Measurements from ENCODE around the gene EHF.

The EHF gene

DNA sequence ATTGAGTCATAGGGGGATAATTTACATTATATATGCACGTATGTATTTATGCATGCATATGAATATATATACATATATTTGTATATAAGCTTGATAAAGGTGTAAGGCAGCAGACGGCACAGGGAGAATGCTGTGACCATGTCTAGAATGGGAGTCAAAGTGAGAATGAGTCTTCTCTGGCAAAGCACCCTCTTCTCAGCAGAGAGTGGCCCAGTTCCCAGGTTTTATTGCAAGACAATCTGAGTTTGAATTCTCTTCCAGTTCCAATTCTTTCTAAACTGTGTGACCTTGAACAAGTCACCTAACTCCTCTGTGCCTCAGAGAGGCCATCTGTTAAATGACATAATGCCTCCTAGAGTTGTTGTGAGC, 13.8 kb downstream of the EHF start:
- DNase-seq (ENCODE audit: extremely low spot score), result no peak
- ChIA-PET POLR2A (no interaction called here), CTCF (no interaction called here)

DNA sequence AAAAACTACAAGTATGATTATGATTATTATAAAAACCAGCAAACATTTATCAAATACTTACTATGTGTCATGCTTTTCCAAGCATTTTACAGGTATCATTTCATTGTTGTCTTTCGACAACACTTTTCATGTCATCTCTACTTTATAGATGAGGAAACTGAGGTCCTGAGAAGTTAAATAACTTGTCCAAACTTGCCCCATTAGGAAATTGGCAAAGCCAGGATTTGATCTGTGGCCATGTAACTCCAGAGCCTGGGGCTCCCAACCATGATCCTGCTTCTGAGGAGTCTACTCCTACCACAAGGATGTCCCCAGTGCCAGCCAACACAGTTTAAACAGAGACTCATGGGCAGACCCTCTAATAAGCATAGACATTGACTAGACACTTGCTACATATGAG, 15.2 kb downstream of the EHF start:
- no peak for TF ChIP-seq LEF1 (IDR thresholded peaks at IDR 0.05; ENCODE audit: borderline replicate concordance)
- no peak for TF ChIP-seq L3MBTL2 (conservative IDR thresholded peaks at IDR 0.05)
- TF ChIP-seq NFRKB (IDR thresholded peaks at IDR 0.05), result no peak
- no peak for TF ChIP-seq CTBP1 (IDR thresholded peaks at IDR 0.05; ENCODE audit: borderline replicate concordance)
- TF ChIP-seq FOXA1 (IDR thresholded peaks at IDR 0.05), result no peak
- no peak for TF ChIP-seq BHLHE40 (IDR thresholded peaks at IDR 0.05; ENCODE audit: borderline replicate concordance)
- TF ChIP-seq ARNT (IDR thresholded peaks at IDR 0.05), result no peak
- TF ChIP-seq SUZ12 (IDR thresholded peaks at IDR 0.05), result no peak
- no peak for TF ChIP-seq FOXK2 (IDR thresholded peaks at IDR 0.05)
- no peak for TF ChIP-seq FOXM1 (IDR thresholded peaks at IDR 0.05; ENCODE audit: borderline replicate concordance)
- TF ChIP-seq TARDBP (IDR thresholded peaks at IDR 0.05), result no peak
- TF ChIP-seq ELF4 (IDR thresholded peaks at IDR 0.05), result no peak
- TF ChIP-seq, protein P1, sequence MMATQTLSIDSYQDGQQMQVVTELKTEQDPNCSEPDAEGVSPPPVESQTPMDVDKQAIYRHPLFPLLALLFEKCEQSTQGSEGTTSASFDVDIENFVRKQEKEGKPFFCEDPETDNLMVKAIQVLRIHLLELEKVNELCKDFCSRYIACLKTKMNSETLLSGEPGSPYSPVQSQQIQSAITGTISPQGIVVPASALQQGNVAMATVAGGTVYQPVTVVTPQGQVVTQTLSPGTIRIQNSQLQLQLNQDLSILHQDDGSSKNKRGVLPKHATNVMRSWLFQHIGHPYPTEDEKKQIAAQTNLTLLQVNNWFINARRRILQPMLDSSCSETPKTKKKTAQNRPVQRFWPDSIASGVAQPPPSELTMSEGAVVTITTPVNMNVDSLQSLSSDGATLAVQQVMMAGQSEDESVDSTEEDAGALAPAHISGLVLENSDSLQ (IDR thresholded peaks at IDR 0.05), result no peak
- no peak for TF ChIP-seq ZNF384 (IDR thresholded peaks at IDR 0.05)
- TF ChIP-seq SP1 (IDR thresholded peaks at IDR 0.05), result no peak
- TF ChIP-seq HDGF (IDR thresholded peaks at IDR 0.05; ENCODE audit: borderline replicate concordance), result no peak
- POLR2A ChIA-PET, result interaction anchor here (0.6 kb wide), 1 partner anchor 198 kb away, joined by 3 read pairs; no protein-coding TSS in a partner anchor
- CTCF ChIA-PET, result no interaction called here

More for the DNA sequence above, 13.8 kb downstream of the EHF start:
- TF ChIP-seq TARDBP (IDR thresholded peaks at IDR 0.05), result no peak
- TF ChIP-seq ARNT (IDR thresholded peaks at IDR 0.05), result no peak
- TF ChIP-seq, protein P1 (IDR thresholded peaks at IDR 0.05), result no peak
- TF ChIP-seq FOXA1 (IDR thresholded peaks at IDR 0.05), result no peak
- TF ChIP-seq LEF1 (IDR thresholded peaks at IDR 0.05; ENCODE audit: borderline replicate concordance), result no peak
- no peak for TF ChIP-seq SP1 (IDR thresholded peaks at IDR 0.05)
- no peak for TF ChIP-seq ELF4 (IDR thresholded peaks at IDR 0.05)
- TF ChIP-seq L3MBTL2 (conservative IDR thresholded peaks at IDR 0.05), result no peak

DNA sequence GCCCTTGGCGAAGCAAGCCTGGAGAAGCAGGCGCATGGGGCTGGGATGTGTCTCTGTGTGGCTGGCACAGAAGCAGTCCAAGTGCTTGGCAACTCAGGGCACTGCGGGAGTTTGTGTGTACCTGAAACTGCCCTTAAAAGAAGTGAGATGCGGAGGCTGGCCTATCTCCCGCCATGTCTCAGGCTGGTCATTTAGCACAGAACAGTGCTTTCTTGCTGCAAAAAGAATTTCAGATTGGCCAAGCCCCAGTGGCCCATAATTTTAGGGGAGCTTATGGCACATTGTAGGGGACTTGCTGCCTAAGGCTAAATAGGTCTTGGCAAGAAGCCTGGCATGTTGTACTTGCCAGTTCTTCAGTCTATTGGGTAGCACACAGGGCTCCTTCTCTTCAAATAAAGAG, 16.4 kb downstream of the EHF start:
- CTCF ChIA-PET, result no interaction called here
- TF ChIP-seq TARDBP (IDR thresholded peaks at IDR 0.05) (no peak), LEF1 (IDR thresholded peaks at IDR 0.05; ENCODE audit: borderline replicate concordance) (no peak), BHLHE40 (IDR thresholded peaks at IDR 0.05; ENCODE audit: borderline replicate concordance) (no peak), FOXM1 (IDR thresholded peaks at IDR 0.05; ENCODE audit: borderline replicate concordance) (no peak), SP1 (IDR thresholded peaks at IDR 0.05) (no peak), ELF4 (IDR thresholded peaks at IDR 0.05) (no peak), HDGF (IDR thresholded peaks at IDR 0.05; ENCODE audit: borderline replicate concordance) (no peak), ARNT (IDR thresholded peaks at IDR 0.05) (no peak), L3MBTL2 (conservative IDR thresholded peaks at IDR 0.05) (no peak), FOXK2 (IDR thresholded peaks at IDR 0.05) (no peak), CTBP1 (IDR thresholded peaks at IDR 0.05; ENCODE audit: borderline replicate concordance) (no peak), FOXA1 (IDR thresholded peaks at IDR 0.05) (no peak), ZNF384 (IDR thresholded peaks at IDR 0.05) (no peak), SUZ12 (IDR thresholded peaks at IDR 0.05) (no peak), NFRKB (IDR thresholded peaks at IDR 0.05) (no peak)
- TF ChIP-seq, protein P1 (IDR thresholded peaks at IDR 0.05), result no peak
- POLR2A ChIA-PET, result no interaction called here
- no peak for DNase-seq (ENCODE audit: extremely low spot score)

More for the DNA sequence above, 15.2 kb downstream of the EHF start:
- DNase-seq (ENCODE audit: extremely low spot score), result no peak

DNA sequence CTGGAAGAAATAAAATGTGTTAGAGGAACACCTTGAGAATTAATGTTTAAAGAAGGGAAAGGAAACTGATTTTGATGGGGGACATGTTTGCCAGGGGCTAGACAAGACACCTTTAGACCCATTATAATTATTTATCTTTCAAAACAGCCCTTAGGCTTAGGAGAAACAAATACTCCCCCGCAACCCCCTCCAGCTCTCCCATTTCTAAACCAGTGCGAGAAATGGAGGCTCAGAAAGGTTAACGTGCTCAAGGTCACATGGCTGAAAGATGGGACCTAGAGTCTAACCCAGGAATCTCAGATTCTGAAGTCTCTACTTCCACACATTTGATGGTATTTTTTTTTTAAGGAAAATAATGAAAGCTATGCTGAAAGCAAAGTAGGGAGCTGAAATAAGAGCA, 18.0 kb downstream of the EHF start:
- CTCF ChIA-PET, result no interaction called here
- POLR2A ChIA-PET, result no interaction called here
- DNase-seq (ENCODE audit: extremely low spot score), result no peak
- TF ChIP-seq SP1 (IDR thresholded peaks at IDR 0.05) (no peak), FOXA1 (IDR thresholded peaks at IDR 0.05) (no peak), FOXM1 (IDR thresholded peaks at IDR 0.05; ENCODE audit: borderline replicate concordance) (no peak), HDGF (IDR thresholded peaks at IDR 0.05; ENCODE audit: borderline replicate concordance) (no peak), TARDBP (IDR thresholded peaks at IDR 0.05) (no peak), LEF1 (IDR thresholded peaks at IDR 0.05; ENCODE audit: borderline replicate concordance) (no peak), FOXK2 (IDR thresholded peaks at IDR 0.05) (no peak), L3MBTL2 (conservative IDR thresholded peaks at IDR 0.05) (no peak), NFRKB (IDR thresholded peaks at IDR 0.05) (no peak), ELF4 (IDR thresholded peaks at IDR 0.05) (no peak), ARNT (IDR thresholded peaks at IDR 0.05) (no peak), BHLHE40 (IDR thresholded peaks at IDR 0.05; ENCODE audit: borderline replicate concordance) (no peak), CTBP1 (IDR thresholded peaks at IDR 0.05; ENCODE audit: borderline replicate concordance) (no peak), SUZ12 (IDR thresholded peaks at IDR 0.05) (no peak), ZNF384 (IDR thresholded peaks at IDR 0.05) (no peak)
- TF ChIP-seq, protein P1 (IDR thresholded peaks at IDR 0.05), result no peak

DNA sequence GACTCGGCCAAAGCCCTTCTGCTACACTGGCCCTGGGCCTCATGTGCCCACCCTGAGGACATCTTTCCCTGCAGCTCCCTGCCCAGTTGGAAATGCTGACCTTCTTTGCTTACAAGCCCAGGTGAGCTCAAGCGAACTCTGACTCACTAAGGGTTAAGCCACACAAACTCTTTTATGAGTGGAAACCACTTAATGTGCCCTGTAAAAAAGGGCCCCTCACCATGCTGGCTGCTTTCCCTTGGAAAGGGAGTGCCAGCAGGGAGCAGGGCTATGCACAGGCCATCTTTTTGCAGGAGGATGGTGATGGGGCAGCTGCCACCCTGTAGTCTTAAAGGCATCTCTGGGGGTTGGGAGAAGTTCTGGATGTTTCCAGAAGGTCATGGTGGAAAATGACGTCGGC, 18.7 kb downstream of the EHF start:
- no peak for TF ChIP-seq BHLHE40 (IDR thresholded peaks at IDR 0.05; ENCODE audit: borderline replicate concordance)
- TF ChIP-seq TARDBP (IDR thresholded peaks at IDR 0.05), result no peak
- no peak for TF ChIP-seq NFRKB (IDR thresholded peaks at IDR 0.05)
- TF ChIP-seq ARNT (IDR thresholded peaks at IDR 0.05), result no peak
- no peak for TF ChIP-seq ELF4 (IDR thresholded peaks at IDR 0.05)
- TF ChIP-seq SUZ12 (IDR thresholded peaks at IDR 0.05), result no peak
- TF ChIP-seq LEF1 (IDR thresholded peaks at IDR 0.05; ENCODE audit: borderline replicate concordance), result no peak
- no peak for TF ChIP-seq FOXA1 (IDR thresholded peaks at IDR 0.05)
- TF ChIP-seq HDGF (IDR thresholded peaks at IDR 0.05; ENCODE audit: borderline replicate concordance), result no peak
- TF ChIP-seq SP1 (IDR thresholded peaks at IDR 0.05), result no peak
- TF ChIP-seq CTBP1 (IDR thresholded peaks at IDR 0.05; ENCODE audit: borderline replicate concordance), result no peak
- POLR2A ChIA-PET, result no interaction called here
- no peak for DNase-seq (ENCODE audit: extremely low spot score)
- CTCF ChIA-PET, result no interaction called here
